GM18519 (cell line): ENCODE measurements around the gene DNAH17.

Source experiments
- ATAC-seq: cut with Tn5 transposase; IDR thresholded peaks from one replicate; pipeline ENCODE4 v1.9.1; 2021; ENCODE audit warnings: mild to moderate bottlenecking, moderate library complexity; ENCODE audit not compliant: unreplicated experiment, low FRiP score

Gene DNAH17

GRCh38 chr17:78486228-78486802, 90.9 kb downstream of the DNAH17 start:
- ATAC-seq, result no peak

- no peak for ATAC-seq
These were observed 91.7 kb downstream of the DNAH17 start for GRCh38 chr17:78485290-78486168.

GRCh38 chr17:78484271-78485246, 92.6 kb downstream of the DNAH17 start:
- ATAC-seq, result no peak

- no peak for ATAC-seq
These were observed 97.8 kb downstream of the DNAH17 start for GRCh38 chr17:78479369-78479768.

- ATAC-seq, result no peak
These were observed 98.4 kb downstream of the DNAH17 start for GRCh38 chr17:78478757-78479297.

GRCh38 chr17:78477913-78478756, 99.1 kb downstream of the DNAH17 start:
- no peak for ATAC-seq

- ATAC-seq, result no peak
These were observed 100.2 kb downstream of the DNAH17 start for GRCh38 chr17:78476973-78477372.

GRCh38 chr17:78476149-78476548, 101.0 kb downstream of the DNAH17 start:
- no peak for ATAC-seq

GRCh38 chr17:78475211-78475610, 102.0 kb downstream of the DNAH17 start:
- ATAC-seq, result no peak

GRCh38 chr17:78474614-78475146, 102.5 kb downstream of the DNAH17 start:
- no peak for ATAC-seq

GRCh38 chr17:78473951-78474613, 103.1 kb downstream of the DNAH17 start:
- no peak for ATAC-seq

GRCh38 chr17:78472035-78472905, 104.9 kb downstream of the DNAH17 start:
- ATAC-seq, result no peak

- ATAC-seq, result no peak
These were observed 105.6 kb downstream of the DNAH17 start for GRCh38 chr17:78471635-78472034.

- ATAC-seq, result no peak
These were observed 107.8 kb downstream of the DNAH17 start for GRCh38 chr17:78469443-78469842.

- no peak for ATAC-seq
These were observed 108.8 kb downstream of the DNAH17 start for GRCh38 chr17:78468366-78468765.

GRCh38 chr17:78466786-78467715, 110.1 kb downstream of the DNAH17 start:
- no peak for ATAC-seq
